Measurements from ENCODE around the gene BNIP3.
A peak's percentile ranks its signal among the peaks of the same experiment; 100 is the strongest.

Gene BNIP3

DNA sequence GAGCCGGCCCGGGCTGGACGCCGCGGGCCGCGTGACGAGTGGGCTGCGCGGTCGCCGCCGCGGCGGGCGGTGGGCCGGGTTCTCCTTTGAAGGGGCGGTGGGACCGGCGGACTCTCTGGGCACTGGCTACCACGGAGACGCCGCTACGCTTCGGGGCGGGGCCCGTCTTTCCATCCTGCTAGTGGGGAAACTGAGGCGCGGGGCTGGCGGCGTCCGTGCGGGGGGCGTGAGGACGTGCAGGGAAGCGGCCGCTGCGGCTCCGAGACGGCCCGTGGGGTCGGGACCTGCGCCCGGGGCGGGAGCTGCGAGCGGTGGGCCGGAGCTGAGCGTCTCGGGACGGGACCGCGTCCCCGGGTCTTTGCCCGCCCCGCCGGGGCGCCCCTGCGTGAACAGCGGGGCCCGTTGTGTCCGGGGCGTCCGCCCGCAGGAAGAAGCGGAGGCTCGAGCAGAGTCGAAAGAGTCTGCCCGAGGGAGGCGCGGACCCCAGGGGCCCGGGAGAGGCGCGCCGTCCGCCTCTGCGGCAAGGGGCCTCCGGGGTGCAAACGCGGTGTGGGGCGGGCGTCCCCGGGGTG, 548 bp upstream of the BNIP3 start:
- no peak for DNase-seq (ENCODE audit: low read depth in 1 of 2, low spot score in 1 of 2)
- H3K27ac ChIP-seq (replicated peaks) = no peak overlapping the region
- H3K4me3 ChIP-seq (replicated peaks; ENCODE audit: insufficient read depth, low read length) = peak overlapping the region; percentile 91

GRCh38 chr10:131980761-131981428, 828 bp downstream of the BNIP3 start:
- DNase-seq (ENCODE audit: low read depth in 1 of 2, low spot score in 1 of 2) = no peak
- Histone ChIP-seq H3K27me3 (ENCODE audit: insufficient read depth, poor library complexity, severe bottlenecking) (no peaks in the 10 kb centered on the region), H3K4me3 (replicated peaks; ENCODE audit: insufficient read depth, low read length) (peak overlapping the region; percentile 91), H3K27ac (replicated peaks) (peak overlapping the region; percentile 71)
- no peak for TF ChIP-seq GABPA (IDR thresholded peaks at IDR 0.05; ENCODE audit: low read depth)
- TF ChIP-seq SPI1 (IDR thresholded peaks at IDR 0.05; ENCODE audit: borderline replicate concordance, low read depth) = no peak

More for the DNA sequence above, 548 bp upstream of the BNIP3 start:
- H3K27me3 ChIP-seq (ENCODE audit: insufficient read depth, poor library complexity, severe bottlenecking) = no peaks in the 10 kb centered on the region
- TF ChIP-seq, protein P1, sequence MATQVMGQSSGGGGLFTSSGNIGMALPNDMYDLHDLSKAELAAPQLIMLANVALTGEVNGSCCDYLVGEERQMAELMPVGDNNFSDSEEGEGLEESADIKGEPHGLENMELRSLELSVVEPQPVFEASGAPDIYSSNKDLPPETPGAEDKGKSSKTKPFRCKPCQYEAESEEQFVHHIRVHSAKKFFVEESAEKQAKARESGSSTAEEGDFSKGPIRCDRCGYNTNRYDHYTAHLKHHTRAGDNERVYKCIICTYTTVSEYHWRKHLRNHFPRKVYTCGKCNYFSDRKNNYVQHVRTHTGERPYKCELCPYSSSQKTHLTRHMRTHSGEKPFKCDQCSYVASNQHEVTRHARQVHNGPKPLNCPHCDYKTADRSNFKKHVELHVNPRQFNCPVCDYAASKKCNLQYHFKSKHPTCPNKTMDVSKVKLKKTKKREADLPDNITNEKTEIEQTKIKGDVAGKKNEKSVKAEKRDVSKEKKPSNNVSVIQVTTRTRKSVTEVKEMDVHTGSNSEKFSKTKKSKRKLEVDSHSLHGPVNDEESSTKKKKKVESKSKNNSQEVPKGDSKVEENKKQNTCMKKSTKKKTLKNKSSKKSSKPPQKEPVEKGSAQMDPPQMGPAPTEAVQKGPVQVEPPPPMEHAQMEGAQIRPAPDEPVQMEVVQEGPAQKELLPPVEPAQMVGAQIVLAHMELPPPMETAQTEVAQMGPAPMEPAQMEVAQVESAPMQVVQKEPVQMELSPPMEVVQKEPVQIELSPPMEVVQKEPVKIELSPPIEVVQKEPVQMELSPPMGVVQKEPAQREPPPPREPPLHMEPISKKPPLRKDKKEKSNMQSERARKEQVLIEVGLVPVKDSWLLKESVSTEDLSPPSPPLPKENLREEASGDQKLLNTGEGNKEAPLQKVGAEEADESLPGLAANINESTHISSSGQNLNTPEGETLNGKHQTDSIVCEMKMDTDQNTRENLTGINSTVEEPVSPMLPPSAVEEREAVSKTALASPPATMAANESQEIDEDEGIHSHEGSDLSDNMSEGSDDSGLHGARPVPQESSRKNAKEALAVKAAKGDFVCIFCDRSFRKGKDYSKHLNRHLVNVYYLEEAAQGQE (IDR thresholded peaks at IDR 0.05; ENCODE audit: insufficient replicate concordance, low read depth) = no peak
- TF ChIP-seq GABPA (IDR thresholded peaks at IDR 0.05; ENCODE audit: low read depth) (no peak), CTCF (IDR thresholded peaks at IDR 0.05; ENCODE audit: insufficient read depth, low read length) (no peak), POLR2AphosphoS5 (IDR thresholded peaks at IDR 0.05; ENCODE audit: low read depth) (no peak), SPI1 (IDR thresholded peaks at IDR 0.05; ENCODE audit: borderline replicate concordance, low read depth) (no peak)

DNA sequence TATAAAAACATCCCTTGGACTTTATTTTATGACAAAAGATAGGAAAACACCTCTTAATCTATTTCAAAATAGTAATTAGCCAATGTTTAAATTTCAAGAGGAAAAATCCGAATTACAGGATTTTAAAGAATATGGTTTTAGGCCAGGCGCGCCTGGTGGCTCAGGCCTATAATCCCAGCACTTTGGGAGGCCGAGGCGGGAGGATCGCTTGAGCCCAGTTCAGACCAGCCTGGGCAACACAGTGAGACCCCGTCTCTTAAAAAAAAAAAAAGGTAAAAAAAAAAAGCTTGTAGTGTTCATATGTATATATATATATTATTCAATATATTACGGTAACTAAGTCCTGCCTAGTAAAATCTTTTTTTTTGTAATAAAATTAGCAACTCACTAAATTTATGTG, 1.4 kb downstream of the BNIP3 start:
- Histone ChIP-seq H3K27me3 (ENCODE audit: insufficient read depth, poor library complexity, severe bottlenecking) (no peaks in the 10 kb centered on the region), H3K4me3 (replicated peaks; ENCODE audit: insufficient read depth, low read length) (peak overlapping the region; percentile 91; the same call in 1 of the 2 replicates), H3K27ac (replicated peaks) (no peak overlapping the region)
- TF ChIP-seq SPI1 (IDR thresholded peaks at IDR 0.05; ENCODE audit: borderline replicate concordance, low read depth) (no peak), CTCF (IDR thresholded peaks at IDR 0.05; ENCODE audit: insufficient read depth, low read length) (no peak), POLR2AphosphoS5 (IDR thresholded peaks at IDR 0.05; ENCODE audit: low read depth) (no peak), GABPA (IDR thresholded peaks at IDR 0.05; ENCODE audit: low read depth) (no peak)
- TF ChIP-seq, protein P1 (IDR thresholded peaks at IDR 0.05; ENCODE audit: insufficient replicate concordance, low read depth) = no peak
- DNase-seq (ENCODE audit: low read depth in 1 of 2, low spot score in 1 of 2) = no peak

DNA sequence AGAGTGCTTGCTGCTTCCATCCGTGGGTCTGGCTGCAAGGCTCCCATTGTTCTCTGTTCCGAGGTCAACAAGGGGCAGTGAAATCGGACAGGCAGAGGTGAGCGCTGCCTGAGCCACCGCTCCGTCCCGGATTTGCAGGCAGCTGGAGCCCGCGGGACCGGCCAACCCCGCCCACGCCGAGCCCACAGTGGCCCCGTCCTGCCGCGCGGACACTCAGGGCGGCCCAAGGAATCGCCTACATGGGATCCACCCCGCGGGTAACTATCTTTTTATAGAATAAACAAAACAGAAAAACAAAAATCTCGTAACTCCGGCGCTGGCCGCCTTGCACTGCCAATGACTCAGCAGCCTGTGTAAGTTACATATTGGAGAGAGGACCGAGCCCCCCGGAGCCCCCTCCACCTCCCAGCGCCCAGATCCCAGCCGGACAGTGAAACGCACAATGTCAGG, 1.9 kb downstream of the BNIP3 start:
- Histone ChIP-seq H3K4me3 (replicated peaks; ENCODE audit: insufficient read depth, low read length) (no peak overlapping the region), H3K27ac (replicated peaks) (no peak overlapping the region), H3K27me3 (ENCODE audit: insufficient read depth, poor library complexity, severe bottlenecking) (no peaks in the 10 kb centered on the region)
- DNase-seq (ENCODE audit: low read depth in 1 of 2, low spot score in 1 of 2) = no peak
- no peak for TF ChIP-seq POLR2AphosphoS5 (IDR thresholded peaks at IDR 0.05; ENCODE audit: low read depth)
- TF ChIP-seq, protein P1 (IDR thresholded peaks at IDR 0.05; ENCODE audit: insufficient replicate concordance, low read depth) = no peak
- no peak for TF ChIP-seq SPI1 (IDR thresholded peaks at IDR 0.05; ENCODE audit: borderline replicate concordance, low read depth)
- TF ChIP-seq GABPA (IDR thresholded peaks at IDR 0.05; ENCODE audit: low read depth) = no peak
- no peak for TF ChIP-seq CTCF (IDR thresholded peaks at IDR 0.05; ENCODE audit: insufficient read depth, low read length)
